ENCODE results near the gene NHEJ1. TPM values are rescaled to one million over a fixed set of nuclear protein-coding genes. Genes with fewer than 3 reads are reported as not detected.

Gene NHEJ1
- total RNA-seq, 1 donor from 2014 or later: 18.1 TPM

GRCh38 chr2:219133976-219134375 is 26.6 kb downstream of the NHEJ1 start:
- DNase-seq (ENCODE audit: low spot score): no peak
- no peak overlapping the region for H3K27ac Mint-ChIP-seq
- H3K4me3 Mint-ChIP-seq: no peak overlapping the region
- no peaks in the 10 kb centered on the region for H3K9me3 Mint-ChIP-seq
- H3K4me1 Mint-ChIP-seq (ENCODE audit: low read depth): no peaks in the 10 kb centered on the region
- H3K36me3 Mint-ChIP-seq (ENCODE audit: low read depth): no peaks in the 10 kb centered on the region
- no peaks in the 10 kb centered on the region for H3K27me3 Mint-ChIP-seq (ENCODE audit: insufficient read depth)
- intact Hi-C loops (cut with micrococcal nuclease): no loop called here

- no peaks in the 10 kb centered on the region for H3K4me1 Mint-ChIP-seq (ENCODE audit: low read depth)
- no peak for DNase-seq (ENCODE audit: low spot score)
- intact Hi-C loops (cut with micrococcal nuclease): no loop called here
- H3K9me3 Mint-ChIP-seq: no peaks in the 10 kb centered on the region
- H3K4me3 Mint-ChIP-seq: no peak overlapping the region
- no peak overlapping the region for H3K27ac Mint-ChIP-seq
- H3K27me3 Mint-ChIP-seq (ENCODE audit: insufficient read depth): no peaks in the 10 kb centered on the region
- no peaks in the 10 kb centered on the region for H3K36me3 Mint-ChIP-seq (ENCODE audit: low read depth)
These were observed 28.9 kb downstream of the NHEJ1 start for GRCh38 chr2:219131744-219132143.

GRCh38 chr2:219131327-219131726 is 29.3 kb downstream of the NHEJ1 start:
- no peaks in the 10 kb centered on the region for H3K36me3 Mint-ChIP-seq (ENCODE audit: low read depth)
- intact Hi-C loops (cut with micrococcal nuclease): no loop called here

GRCh38 chr2:219129589-219129988 is 31.0 kb downstream of the NHEJ1 start:
- peaks cover 10% of the 10 kb centered on the region for H3K4me1 Mint-ChIP-seq (ENCODE audit: low read depth)
- H3K27me3 Mint-ChIP-seq (ENCODE audit: insufficient read depth): no peaks in the 10 kb centered on the region
- DNase-seq (ENCODE audit: low spot score): no peak
- H3K36me3 Mint-ChIP-seq (ENCODE audit: low read depth): no peaks in the 10 kb centered on the region
- H3K27ac Mint-ChIP-seq: no peak overlapping the region
- intact Hi-C loops (cut with micrococcal nuclease): no loop called here
- no peaks in the 10 kb centered on the region for H3K9me3 Mint-ChIP-seq
- no peak overlapping the region for H3K4me3 Mint-ChIP-seq

More at GRCh38 chr2:219131327-219131726, 29.3 kb downstream of the NHEJ1 start:
- no peak overlapping the region for H3K27ac Mint-ChIP-seq
- H3K9me3 Mint-ChIP-seq: no peaks in the 10 kb centered on the region
- no peaks in the 10 kb centered on the region for H3K27me3 Mint-ChIP-seq (ENCODE audit: insufficient read depth)
- DNase-seq (ENCODE audit: low spot score): no peak
- no peaks in the 10 kb centered on the region for H3K4me1 Mint-ChIP-seq (ENCODE audit: low read depth)
- no peak overlapping the region for H3K4me3 Mint-ChIP-seq

DNA sequence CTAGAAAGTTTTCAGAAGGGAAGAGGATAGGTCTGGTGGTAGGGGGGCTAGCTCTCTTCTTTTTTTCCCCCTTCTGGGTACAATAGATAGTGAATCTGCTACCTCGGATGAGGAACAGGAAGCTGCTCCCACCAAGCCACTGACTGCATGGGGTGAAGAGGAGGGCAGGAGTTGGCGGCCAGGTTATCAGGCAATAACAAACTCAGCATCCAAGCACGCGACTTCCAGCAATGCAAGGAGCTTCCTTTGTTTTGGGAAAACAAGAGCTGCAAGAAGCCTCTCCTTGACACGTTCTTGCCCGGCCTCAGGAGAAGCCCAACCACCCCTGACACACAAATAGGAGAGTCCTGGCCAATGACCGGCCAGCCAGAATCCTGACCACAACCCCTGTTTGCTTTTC is 32.2 kb downstream of the NHEJ1 start:
- H3K4me3 Mint-ChIP-seq: no peak overlapping the region
- intact Hi-C loops (cut with micrococcal nuclease): no loop called here
- peaks cover 18% of the 10 kb centered on the region for H3K4me1 Mint-ChIP-seq (ENCODE audit: low read depth)

GRCh38 chr2:219127037-219127635 is 33.5 kb downstream of the NHEJ1 start:
- Mint-ChIP-seq H3K4me3 (no peak overlapping the region), H3K9me3 (no peaks in the 10 kb centered on the region), H3K27me3 (ENCODE audit: insufficient read depth) (no peaks in the 10 kb centered on the region), H3K27ac (no peak overlapping the region), H3K36me3 (ENCODE audit: low read depth) (no peaks in the 10 kb centered on the region), H3K4me1 (ENCODE audit: low read depth) (peaks cover 18% of the 10 kb centered on the region)
- DNase-seq (ENCODE audit: low spot score): no peak
- intact Hi-C loops (cut with micrococcal nuclease): no loop called here

More for the DNA sequence above, 32.2 kb downstream of the NHEJ1 start:
- Mint-ChIP-seq H3K27me3 (ENCODE audit: insufficient read depth) (no peaks in the 10 kb centered on the region), H3K36me3 (ENCODE audit: low read depth) (no peaks in the 10 kb centered on the region), H3K27ac (no peak overlapping the region), H3K9me3 (no peaks in the 10 kb centered on the region)
- no peak for DNase-seq (ENCODE audit: low spot score)

DNA sequence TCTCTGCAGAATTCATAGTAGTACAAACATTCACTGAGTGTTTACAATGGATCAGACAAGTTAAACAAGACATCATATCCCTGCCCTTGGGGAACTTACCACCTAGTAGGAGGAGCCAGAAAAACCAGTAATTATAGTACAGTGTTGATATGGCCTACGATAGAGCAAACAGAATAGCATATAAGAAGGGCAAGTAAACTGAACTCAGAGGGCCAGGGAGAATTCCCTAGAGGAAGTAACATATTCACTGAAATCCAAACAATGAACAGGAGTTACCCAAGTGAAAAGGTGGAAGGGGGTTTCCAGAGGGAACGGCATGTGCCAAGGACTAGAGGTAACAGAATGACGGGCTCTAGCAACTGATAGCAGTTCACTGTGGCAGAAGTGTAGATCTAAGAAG is 34.1 kb downstream of the NHEJ1 start:
- Mint-ChIP-seq H3K27me3 (ENCODE audit: insufficient read depth) (no peaks in the 10 kb centered on the region), H3K9me3 (no peaks in the 10 kb centered on the region), H3K4me1 (ENCODE audit: low read depth) (peaks cover 18% of the 10 kb centered on the region), H3K36me3 (ENCODE audit: low read depth) (no peaks in the 10 kb centered on the region), H3K27ac (no peak overlapping the region), H3K4me3 (no peak overlapping the region)
- DNase-seq (ENCODE audit: low spot score): no peak
- intact Hi-C loops (cut with micrococcal nuclease): no loop called here

DNA sequence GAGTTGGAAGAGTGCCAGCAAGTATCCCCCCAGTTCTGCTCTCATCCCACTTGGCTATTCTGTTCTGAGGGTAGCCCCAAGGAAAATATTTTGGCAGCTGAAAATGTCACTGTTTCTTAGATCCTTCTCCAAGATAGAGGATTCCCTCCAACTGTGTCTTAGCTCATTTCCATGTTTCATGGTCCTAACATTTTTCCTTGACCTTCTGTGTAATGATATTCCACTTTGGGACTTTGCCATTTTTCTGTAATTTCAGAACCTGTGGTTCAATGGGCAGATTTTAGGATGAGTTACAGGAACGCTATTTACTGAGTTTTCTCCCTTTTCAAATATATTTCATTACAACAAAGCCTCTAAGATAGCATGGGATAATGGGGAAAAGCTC is 34.7 kb downstream of the NHEJ1 start:
- H3K27ac Mint-ChIP-seq: no peak overlapping the region
- no peak overlapping the region for H3K4me3 Mint-ChIP-seq
- intact Hi-C loops (cut with micrococcal nuclease): no loop called here
- no peak for DNase-seq (ENCODE audit: low spot score)
- H3K4me1 Mint-ChIP-seq (ENCODE audit: low read depth): peaks cover 18% of the 10 kb centered on the region
- H3K9me3 Mint-ChIP-seq: no peaks in the 10 kb centered on the region
- no peaks in the 10 kb centered on the region for H3K36me3 Mint-ChIP-seq (ENCODE audit: low read depth)
- no peaks in the 10 kb centered on the region for H3K27me3 Mint-ChIP-seq (ENCODE audit: insufficient read depth)

DNA sequence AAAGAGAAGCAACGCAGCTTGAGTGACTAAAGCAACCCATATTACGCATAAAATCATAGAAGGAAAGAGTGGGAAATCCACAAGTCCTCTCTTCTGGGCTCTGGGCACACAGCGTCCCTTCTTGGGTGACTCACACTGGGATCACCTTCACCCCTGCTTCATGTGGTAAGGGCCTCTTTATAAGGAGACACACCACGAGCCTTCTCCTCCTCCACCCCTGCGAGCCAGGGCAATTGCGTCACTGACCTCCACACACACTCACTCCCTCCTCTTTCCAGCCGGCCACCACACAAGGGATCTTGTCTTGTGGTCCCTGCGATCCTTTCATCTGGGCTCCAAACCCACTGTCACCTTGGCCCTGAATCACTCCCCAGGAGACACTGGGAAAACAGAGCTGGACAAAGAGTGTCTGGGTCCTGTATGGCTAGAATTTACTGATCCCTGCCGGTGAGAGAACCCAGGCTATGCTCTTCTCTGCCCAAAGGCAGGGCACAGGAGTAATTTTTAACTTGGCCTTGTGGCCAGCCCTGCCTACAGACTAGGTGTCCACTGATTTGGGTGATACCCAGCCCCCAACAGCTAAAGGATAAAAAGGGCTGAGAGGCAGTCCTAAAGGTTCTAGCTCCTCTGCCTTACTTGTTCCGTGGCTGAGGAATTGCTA is 35.3 kb downstream of the NHEJ1 start:
- no peaks in the 10 kb centered on the region for H3K27me3 Mint-ChIP-seq (ENCODE audit: insufficient read depth)
- H3K27ac Mint-ChIP-seq: peak overlapping the region; percentile 15
- peaks cover 18% of the 10 kb centered on the region for H3K4me1 Mint-ChIP-seq (ENCODE audit: low read depth)
- no peak for DNase-seq (ENCODE audit: low spot score)
- no peaks in the 10 kb centered on the region for H3K36me3 Mint-ChIP-seq (ENCODE audit: low read depth)
- H3K9me3 Mint-ChIP-seq: no peaks in the 10 kb centered on the region
- H3K4me3 Mint-ChIP-seq: no peak overlapping the region
- intact Hi-C loops (cut with micrococcal nuclease): no loop called here

GRCh38 chr2:219124381-219125110 is 36.1 kb downstream of the NHEJ1 start:
- no peaks in the 10 kb centered on the region for H3K36me3 Mint-ChIP-seq (ENCODE audit: low read depth)
- peaks cover 18% of the 10 kb centered on the region for H3K4me1 Mint-ChIP-seq (ENCODE audit: low read depth)
- no peaks in the 10 kb centered on the region for H3K9me3 Mint-ChIP-seq
- no peaks in the 10 kb centered on the region for H3K27me3 Mint-ChIP-seq (ENCODE audit: insufficient read depth)
- intact Hi-C loops (cut with micrococcal nuclease): no loop called here
- DNase-seq (ENCODE audit: low spot score): no peak
- no peak overlapping the region for H3K4me3 Mint-ChIP-seq
- H3K27ac Mint-ChIP-seq: peak overlapping the region; percentile 13

- Mint-ChIP-seq H3K4me3 (no peak overlapping the region), H3K4me1 (ENCODE audit: low read depth) (peaks cover 18% of the 10 kb centered on the region), H3K9me3 (no peaks in the 10 kb centered on the region), H3K27me3 (ENCODE audit: insufficient read depth) (no peaks in the 10 kb centered on the region), H3K36me3 (ENCODE audit: low read depth) (no peaks in the 10 kb centered on the region), H3K27ac (no peak overlapping the region)
- intact Hi-C loops (cut with micrococcal nuclease): no loop called here
- DNase-seq (ENCODE audit: low spot score): no peak
These were observed 37.1 kb downstream of the NHEJ1 start for GRCh38 chr2:219123356-219124135.

- Mint-ChIP-seq H3K9me3 (no peaks in the 10 kb centered on the region), H3K36me3 (ENCODE audit: low read depth) (no peaks in the 10 kb centered on the region), H3K4me3 (no peak overlapping the region), H3K4me1 (ENCODE audit: low read depth) (peaks cover 18% of the 10 kb centered on the region), H3K27ac (no peak overlapping the region), H3K27me3 (ENCODE audit: insufficient read depth) (no peaks in the 10 kb centered on the region)
- no peak for DNase-seq (ENCODE audit: low spot score)
- intact Hi-C loops (cut with micrococcal nuclease): no loop called here
These were observed 38.2 kb downstream of the NHEJ1 start for GRCh38 chr2:219122202-219122980.
